ENCODE data around the gene PDE5A. TPM values are rescaled to one million over a fixed set of nuclear protein-coding genes. Genes with fewer than 3 reads are reported as not detected.

Gene PDE5A
- total RNA-seq, 1 experiment from 2014 or later: 5.0 TPM

DNA sequence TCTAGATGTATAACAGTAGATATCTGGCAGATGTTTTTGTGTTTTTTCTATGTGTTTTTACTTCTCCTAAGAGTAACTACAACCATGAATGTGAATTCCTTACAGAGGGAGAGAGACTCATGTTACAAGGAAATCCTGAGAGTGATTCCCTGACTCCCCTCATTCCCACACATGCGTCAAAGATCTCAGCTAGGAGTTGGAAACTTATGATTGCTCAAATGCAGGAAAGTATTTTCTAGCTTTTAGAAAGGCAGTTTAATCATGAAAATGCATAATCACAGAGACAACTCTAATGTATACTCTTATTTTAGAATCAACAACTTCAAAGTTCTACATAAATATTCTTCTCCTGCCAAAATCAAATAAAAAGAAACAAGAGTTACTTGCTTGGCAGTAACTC is 121.8 kb downstream of the PDE5A start:
- POLR2A ChIA-PET: no interaction called here
- Histone ChIP-seq H3K36me3 (ENCODE audit: control insufficient read depth in 1 of 2, insufficient read depth in 2 of 2, low read length in 2 of 2) (peaks cover 0 to 3% of the 10 kb centered on the region in 2 experiments; a peak in 1 of 4 replicates), H3K9me3 (ENCODE audit: control insufficient read depth in 1 of 2, insufficient read depth in 1 of 2, low read depth in 1 of 2, low read length in 2 of 2) (no peaks in the 10 kb centered on the region), H3K27me3 (ENCODE audit: insufficient read depth, low read length) (no peaks in the 10 kb centered on the region), H3K79me2 (ENCODE audit: insufficient read depth, low read length) (no peaks in the 10 kb centered on the region), H3K4me2 (ENCODE audit: low read length) (no peak overlapping the region), H3K4me3 (replicated peaks in 1 of 2; ENCODE audit: low read depth in 1 of 2, low read length in 2 of 2) (no peak overlapping the region), H3K9ac (ENCODE audit: low read length) (no peak overlapping the region), H3K4me1 (ENCODE audit: control insufficient read depth in 1 of 2, insufficient read depth in 2 of 2, low read length in 2 of 2) (no peaks in the 10 kb centered on the region), H2AFZ (ENCODE audit: low read depth, low read length, poor library complexity, severe bottlenecking) (no peak overlapping the region), H3K27ac (ENCODE audit: low read depth, low read length) (no peak overlapping the region), H3K9me2 (ENCODE audit: insufficient read depth) (no peaks in the 10 kb centered on the region), H4K20me1 (ENCODE audit: insufficient read depth) (no peaks in the 10 kb centered on the region)
- DNase-seq (ENCODE audit: low read depth, low spot score) (no peak), ATAC-seq (no peak)
- CTCF ChIA-PET: no interaction called here
- intact Hi-C loops (cut with micrococcal nuclease): no loop called here
- RAD21 ChIA-PET (ENCODE audit: low non-redundant PET in 1 of 2, low total read pairs in 2 of 2, uncharacterized antibody in 2 of 2, unreplicated experiment in 2 of 2): no interaction called here
- BruUV-seq (replicated peaks): no TSS peak
- TF ChIP-seq CEBPB (IDR thresholded peaks at IDR 0.05; ENCODE audit: low read depth) (no peak), MAX (IDR thresholded peaks at IDR 0.05) (no peak), CBX3 (IDR thresholded peaks at IDR 0.05; ENCODE audit: low read depth) (no peak), EGR1 (IDR thresholded peaks at IDR 0.05; ENCODE audit: low read depth) (no peak)

GRCh38 chr4:119504616-119505015 is 124.0 kb downstream of the PDE5A start:
- no TSS peak for BruUV-seq (replicated peaks)
- Histone ChIP-seq H3K27me3 (ENCODE audit: insufficient read depth, low read length) (no peaks in the 10 kb centered on the region), H3K9me3 (ENCODE audit: control insufficient read depth in 1 of 2, insufficient read depth in 1 of 2, low read depth in 1 of 2, low read length in 2 of 2) (no peaks in the 10 kb centered on the region), H3K79me2 (ENCODE audit: insufficient read depth, low read length) (no peaks in the 10 kb centered on the region), H3K27ac (ENCODE audit: low read depth, low read length) (no peak overlapping the region), H3K4me3 (replicated peaks in 1 of 2; ENCODE audit: low read depth in 1 of 2, low read length in 2 of 2) (no peak overlapping the region), H3K9me2 (ENCODE audit: insufficient read depth) (no peaks in the 10 kb centered on the region), H3K4me2 (ENCODE audit: low read length) (no peak overlapping the region), H3K4me1 (ENCODE audit: control insufficient read depth in 1 of 2, insufficient read depth in 2 of 2, low read length in 2 of 2) (no peaks in the 10 kb centered on the region), H3K36me3 (ENCODE audit: control insufficient read depth in 1 of 2, insufficient read depth in 2 of 2, low read length in 2 of 2) (peaks cover 6% of the 10 kb centered on the region in 2 experiments; a peak in 2 of 4 replicates), H3K9ac (ENCODE audit: low read length) (no peak overlapping the region), H4K20me1 (ENCODE audit: insufficient read depth) (no peaks in the 10 kb centered on the region), H2AFZ (ENCODE audit: low read depth, low read length, poor library complexity, severe bottlenecking) (no peak overlapping the region)
- TF ChIP-seq ZNF274 (IDR thresholded peaks at IDR 0.05; ENCODE audit: low read depth, low read length): no peak
- TF ChIP-seq EZH2 (IDR thresholded peaks at IDR 0.05): no peak
- TF ChIP-seq FOSL1 (IDR thresholded peaks at IDR 0.05; ENCODE audit: low read depth): no peak
- TF ChIP-seq, protein P1, sequence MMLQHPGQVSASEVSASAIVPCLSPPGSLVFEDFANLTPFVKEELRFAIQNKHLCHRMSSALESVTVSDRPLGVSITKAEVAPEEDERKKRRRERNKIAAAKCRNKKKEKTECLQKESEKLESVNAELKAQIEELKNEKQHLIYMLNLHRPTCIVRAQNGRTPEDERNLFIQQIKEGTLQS (IDR thresholded peaks at IDR 0.05): no peak
- TF ChIP-seq ZFX (IDR thresholded peaks at IDR 0.05): no peak
- no peak for TF ChIP-seq CTCF (IDR thresholded peaks at IDR 0.05 in 2 of 3, conservative IDR thresholded peaks at IDR 0.05 in 1 of 3; ENCODE audit: borderline replicate concordance in 1 of 3, insufficient read depth in 1 of 3, low read depth in 2 of 3, low read length in 2 of 3)
- no peak for TF ChIP-seq JUND (IDR thresholded peaks at IDR 0.05)
- TF ChIP-seq ELF1 (IDR thresholded peaks at IDR 0.05; ENCODE audit: borderline replicate concordance, low read depth): no peak
- no peak for TF ChIP-seq SRF (IDR thresholded peaks at IDR 0.05; ENCODE audit: low read depth)
- TF ChIP-seq SIN3A (IDR thresholded peaks at IDR 0.05; ENCODE audit: low read depth): no peak
- TF ChIP-seq, protein P2, sequence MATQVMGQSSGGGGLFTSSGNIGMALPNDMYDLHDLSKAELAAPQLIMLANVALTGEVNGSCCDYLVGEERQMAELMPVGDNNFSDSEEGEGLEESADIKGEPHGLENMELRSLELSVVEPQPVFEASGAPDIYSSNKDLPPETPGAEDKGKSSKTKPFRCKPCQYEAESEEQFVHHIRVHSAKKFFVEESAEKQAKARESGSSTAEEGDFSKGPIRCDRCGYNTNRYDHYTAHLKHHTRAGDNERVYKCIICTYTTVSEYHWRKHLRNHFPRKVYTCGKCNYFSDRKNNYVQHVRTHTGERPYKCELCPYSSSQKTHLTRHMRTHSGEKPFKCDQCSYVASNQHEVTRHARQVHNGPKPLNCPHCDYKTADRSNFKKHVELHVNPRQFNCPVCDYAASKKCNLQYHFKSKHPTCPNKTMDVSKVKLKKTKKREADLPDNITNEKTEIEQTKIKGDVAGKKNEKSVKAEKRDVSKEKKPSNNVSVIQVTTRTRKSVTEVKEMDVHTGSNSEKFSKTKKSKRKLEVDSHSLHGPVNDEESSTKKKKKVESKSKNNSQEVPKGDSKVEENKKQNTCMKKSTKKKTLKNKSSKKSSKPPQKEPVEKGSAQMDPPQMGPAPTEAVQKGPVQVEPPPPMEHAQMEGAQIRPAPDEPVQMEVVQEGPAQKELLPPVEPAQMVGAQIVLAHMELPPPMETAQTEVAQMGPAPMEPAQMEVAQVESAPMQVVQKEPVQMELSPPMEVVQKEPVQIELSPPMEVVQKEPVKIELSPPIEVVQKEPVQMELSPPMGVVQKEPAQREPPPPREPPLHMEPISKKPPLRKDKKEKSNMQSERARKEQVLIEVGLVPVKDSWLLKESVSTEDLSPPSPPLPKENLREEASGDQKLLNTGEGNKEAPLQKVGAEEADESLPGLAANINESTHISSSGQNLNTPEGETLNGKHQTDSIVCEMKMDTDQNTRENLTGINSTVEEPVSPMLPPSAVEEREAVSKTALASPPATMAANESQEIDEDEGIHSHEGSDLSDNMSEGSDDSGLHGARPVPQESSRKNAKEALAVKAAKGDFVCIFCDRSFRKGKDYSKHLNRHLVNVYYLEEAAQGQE (IDR thresholded peaks at IDR 0.05; ENCODE audit: low read depth): no peak
- no peak for TF ChIP-seq EZH2phosphoT487 (IDR thresholded peaks at IDR 0.05; ENCODE audit: borderline replicate concordance)
- no peak for TF ChIP-seq CEBPB (IDR thresholded peaks at IDR 0.05; ENCODE audit: low read depth)
- TF ChIP-seq SP1 (IDR thresholded peaks at IDR 0.05; ENCODE audit: low read depth): no peak
- no peak for TF ChIP-seq POLR2A (IDR thresholded peaks at IDR 0.05; ENCODE audit: borderline replicate concordance, extremely low read depth, insufficient read depth, insufficient read length)
- intact Hi-C loops (cut with micrococcal nuclease): no loop called here
- CTCF ChIA-PET: no interaction called here
- RAD21 ChIA-PET (ENCODE audit: low non-redundant PET in 1 of 2, low total read pairs in 2 of 2, uncharacterized antibody in 2 of 2, unreplicated experiment in 2 of 2): no interaction called here
- DNase-seq (ENCODE audit: low read depth, low spot score) (no peak), ATAC-seq (no peak)
- POLR2A ChIA-PET: no interaction called here
